ENCODE data around the gene SPIC. TPM values are rescaled to one million over a fixed set of nuclear protein-coding genes. Genes with fewer than 3 reads are reported as not detected.

SPIC gene
- total and polyA plus RNA-seq, 2 of the 8 experiments (the other 6 are each of a cell fraction or from before 2014, with no cell fraction given): not detected

DNA sequence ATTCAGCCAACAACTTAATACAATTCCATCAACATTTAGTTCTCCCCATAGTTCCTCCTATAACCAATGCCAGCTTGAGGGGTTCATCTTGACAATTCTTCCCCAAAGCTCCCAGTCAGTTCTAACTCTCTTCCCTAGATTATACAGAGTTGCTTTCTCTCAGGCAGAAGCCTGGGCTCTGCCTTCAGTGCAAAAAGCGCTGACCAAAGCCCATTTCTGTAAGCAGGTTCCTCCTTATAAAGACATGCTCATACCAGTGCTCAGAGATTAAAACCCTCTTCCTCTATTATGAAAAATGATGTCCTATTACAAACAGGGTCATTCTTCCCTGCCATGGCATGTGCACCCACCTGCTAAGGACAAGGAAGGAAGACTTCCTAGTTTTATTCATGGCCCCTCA lies 16.2 kb downstream of the SPIC start:
- Histone ChIP-seq H2BK5ac (ENCODE audit: low read depth, low read length) (no peak overlapping the region), H2AK5ac (ENCODE audit: low read depth, low read length) (no peak overlapping the region), H3K14ac (ENCODE audit: insufficient read length) (no peak overlapping the region), H3K36me3 (ENCODE audit: control insufficient read depth in 2 of 4, insufficient read depth in 4 of 4, low read length in 3 of 4) (no peaks in the 10 kb centered on the region), H3K9me3 (ENCODE audit: insufficient read depth in 2 of 2, low read depth in 1 of 2, low read length in 1 of 2) (no peaks in the 10 kb centered on the region), H3K4me3 (ENCODE audit: extremely low read depth in 1 of 4, insufficient read depth in 2 of 4, low read depth in 3 of 4, low read length in 4 of 4) (no peak overlapping the region), H4K91ac (replicated peaks; ENCODE audit: insufficient read length, low read length) (no peak overlapping the region), H4K20me1 (replicated peaks in 1 of 2; ENCODE audit: control insufficient read depth in 1 of 2, insufficient read depth in 2 of 2, low read length in 2 of 2) (no peaks in the 10 kb centered on the region), H2BK12ac (ENCODE audit: low read depth, low read length) (no peak overlapping the region), H3K23me2 (ENCODE audit: low read depth, low read length) (no peaks in the 10 kb centered on the region), H2BK20ac (ENCODE audit: low read length) (no peak overlapping the region), H3K4me1 (replicated peaks in 1 of 4; ENCODE audit: control insufficient read depth in 3 of 4, insufficient read depth in 4 of 4, low read length in 3 of 4) (no peaks in the 10 kb centered on the region), H3K9ac (replicated peaks in 1 of 4; ENCODE audit: extremely low read depth in 1 of 4, low read depth in 3 of 4, low read length in 3 of 4) (no peak overlapping the region), H3K79me2 (ENCODE audit: control insufficient read depth in 1 of 2, insufficient read depth in 2 of 2, low read length in 2 of 2) (no peaks in the 10 kb centered on the region), H3K4me2 (ENCODE audit: insufficient read depth in 1 of 2, low read depth in 2 of 2, low read length in 2 of 2) (no peak overlapping the region), H3K56ac (replicated peaks; ENCODE audit: insufficient read length, low read depth, low read length) (no peak overlapping the region), H3K27ac (ENCODE audit: low read depth, low read length) (no peak overlapping the region), H3K79me1 (ENCODE audit: low read depth, low read length) (no peaks in the 10 kb centered on the region), H2BK15ac (ENCODE audit: low read length) (no peak overlapping the region), H2AFZ (ENCODE audit: low read length) (no peak overlapping the region), H3K4ac (replicated peaks; ENCODE audit: insufficient read length, low read depth, low read length) (no peak overlapping the region), H4K8ac (ENCODE audit: extremely low read depth, insufficient read depth, low read length) (no peak overlapping the region), H3K18ac (ENCODE audit: extremely low read depth, low read length) (no peak overlapping the region), H4K5ac (ENCODE audit: insufficient read length, low read depth, low read length) (no peak overlapping the region), H3K23ac (ENCODE audit: insufficient read length) (no peak overlapping the region), H2BK120ac (replicated peaks; ENCODE audit: low read depth, low read length) (no peak overlapping the region), H3K27me3 (replicated peaks in 1 of 4; ENCODE audit: control insufficient read depth in 3 of 4, extremely low read depth in 1 of 4, insufficient read depth in 3 of 4, low read length in 3 of 4) (no peaks in the 10 kb centered on the region)
- WGBS, 2 experiments (ENCODE audit: extremely low coverage in 1 of 2, insufficient coverage in 1 of 2, insufficient read length in 1 of 2, insufficient replicate concordance in 2 of 2, low coverage in 1 of 2, low lambda C conversion rate in 2 of 2, missing lambda C conversion rate in 1 of 2): 95% methylated on average over 1 of the region's 1 CpG; no CpG with 5 or more reads in 1 of the 2 experiments
- DNase-seq (ENCODE audit: low read depth in 1 of 2, low spot score in 2 of 2): no peak
- ChIA-PET POLR2A (ENCODE audit: partially characterized antibody) (no interaction called here), CTCF (ENCODE audit: partially characterized antibody) (interaction anchor here (0.8 to 3.4 kb wide), 5 partner anchors 10 to 281 kb away, joined by 3 to 15 read pairs (median 6); no protein-coding TSS in a partner anchor)
- no peak for FAIRE-seq
- TF ChIP-seq BACH1 (IDR thresholded peaks at IDR 0.05; ENCODE audit: low read length) (no peak), HDAC6 (IDR thresholded peaks at IDR 0.05; ENCODE audit: low read depth, low read length) (no peak), CREB1 (IDR thresholded peaks at IDR 0.05) (no peak), TBP (IDR thresholded peaks at IDR 0.05; ENCODE audit: low read depth, low read length) (no peak), CBX5 (IDR thresholded peaks at IDR 0.05; ENCODE audit: low read depth, low read length) (no peak), RBBP5 (IDR thresholded peaks at IDR 0.05; ENCODE audit: borderline replicate concordance, low read depth, low read length) (no peak), POLR2AphosphoS5 (IDR thresholded peaks at IDR 0.05; ENCODE audit: low read depth, low read length) (no peak), PHF8 (conservative IDR thresholded peaks at IDR 0.05; ENCODE audit: low read depth, low read length) (no peak), TAF7 (optimal IDR thresholded peaks at IDR 0.05; ENCODE audit: borderline replicate concordance, low read depth, low read length) (no peak), GABPA (IDR thresholded peaks at IDR 0.05; ENCODE audit: borderline replicate concordance, insufficient read depth, low read length) (no peak), ASH2L (IDR thresholded peaks at IDR 0.05; ENCODE audit: low read length) (no peak)
- TF ChIP-seq, protein P1, sequence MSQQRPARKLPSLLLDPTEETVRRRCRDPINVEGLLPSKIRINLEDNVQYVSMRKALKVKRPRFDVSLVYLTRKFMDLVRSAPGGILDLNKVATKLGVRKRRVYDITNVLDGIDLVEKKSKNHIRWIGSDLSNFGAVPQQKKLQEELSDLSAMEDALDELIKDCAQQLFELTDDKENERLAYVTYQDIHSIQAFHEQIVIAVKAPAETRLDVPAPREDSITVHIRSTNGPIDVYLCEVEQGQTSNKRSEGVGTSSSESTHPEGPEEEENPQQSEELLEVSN (IDR thresholded peaks at IDR 0.05): no peak
- TF ChIP-seq, protein P2, sequence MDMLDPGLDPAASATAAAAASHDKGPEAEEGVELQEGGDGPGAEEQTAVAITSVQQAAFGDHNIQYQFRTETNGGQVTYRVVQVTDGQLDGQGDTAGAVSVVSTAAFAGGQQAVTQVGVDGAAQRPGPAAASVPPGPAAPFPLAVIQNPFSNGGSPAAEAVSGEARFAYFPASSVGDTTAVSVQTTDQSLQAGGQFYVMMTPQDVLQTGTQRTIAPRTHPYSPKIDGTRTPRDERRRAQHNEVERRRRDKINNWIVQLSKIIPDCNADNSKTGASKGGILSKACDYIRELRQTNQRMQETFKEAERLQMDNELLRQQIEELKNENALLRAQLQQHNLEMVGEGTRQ (IDR thresholded peaks at IDR 0.05; ENCODE audit: low read length): no peak
